ENCODE measurements around the gene TMPRSS9.

- no peak for TF ChIP-seq POLR2A (IDR thresholded peaks at IDR 0.05)
- no peak for TF ChIP-seq CTCF (IDR thresholded peaks at IDR 0.05)
These were observed 53.6 kb downstream of the TMPRSS9 start for GRCh38 chr19:2413629-2414028.

All from Peyer's patch (tissue), 4 donors.